Measurements from ENCODE around the gene TEX22.

The TEX22 gene

GRCh38 chr14:105397350-105397931 is 897 bp upstream of the TEX22 start:
- Mint-ChIP-seq H3K36me3 (ENCODE audit: low read depth) (peaks cover 43% of the 10 kb centered on the region), H3K27ac (no peak overlapping the region), H3K27me3 (ENCODE audit: low read depth, poor library complexity) (no peaks in the 10 kb centered on the region), H3K9me3 (peaks cover 40% of the 10 kb centered on the region), H3K4me1 (peaks cover 14% of the 10 kb centered on the region), H3K4me3 (peak overlapping the region; percentile 82)
- TF ChIP-seq CTCF (IDR thresholded peaks at IDR 0.05): no peak
- no peak for DNase-seq

- Mint-ChIP-seq H3K4me3 (peak overlapping the region; percentile 78), H3K27me3 (ENCODE audit: low read depth, poor library complexity) (no peaks in the 10 kb centered on the region), H3K36me3 (ENCODE audit: low read depth) (peaks cover 51% of the 10 kb centered on the region), H3K9me3 (peaks cover 54% of the 10 kb centered on the region), H3K27ac (no peak overlapping the region), H3K4me1 (peaks cover 14% of the 10 kb centered on the region)
- DNase-seq: no peak
- no peak for TF ChIP-seq CTCF (IDR thresholded peaks at IDR 0.05)
Observed at GRCh38 chr14:105398726-105399465, 558 bp downstream of the TEX22 start.

- Mint-ChIP-seq H3K27me3 (ENCODE audit: low read depth, poor library complexity) (peaks cover under 1% of the 10 kb centered on the region), H3K36me3 (ENCODE audit: low read depth) (peaks cover 57% of the 10 kb centered on the region), H3K4me1 (peaks cover 12% of the 10 kb centered on the region), H3K4me3 (peak overlapping the region; percentile 18), H3K9me3 (peaks cover 60% of the 10 kb centered on the region), H3K27ac (no peak overlapping the region)
- no peak for TF ChIP-seq CTCF (IDR thresholded peaks at IDR 0.05)
- no peak for DNase-seq
Observed at GRCh38 chr14:105399466-105399775, 1.1 kb downstream of the TEX22 start.

GRCh38 chr14:105400016-105400415 is 1.7 kb downstream of the TEX22 start:
- peaks cover 66% of the 10 kb centered on the region for H3K9me3 Mint-ChIP-seq
- no peak overlapping the region for H3K4me3 Mint-ChIP-seq
- peaks cover 62% of the 10 kb centered on the region for H3K36me3 Mint-ChIP-seq (ENCODE audit: low read depth)
- H3K27me3 Mint-ChIP-seq (ENCODE audit: low read depth, poor library complexity): peaks cover 6% of the 10 kb centered on the region
- no peak for TF ChIP-seq CTCF (IDR thresholded peaks at IDR 0.05)
- peaks cover 9% of the 10 kb centered on the region for H3K4me1 Mint-ChIP-seq
- DNase-seq: no peak
- no peak overlapping the region for H3K27ac Mint-ChIP-seq

- peaks cover 79% of the 10 kb centered on the region for H3K36me3 Mint-ChIP-seq (ENCODE audit: low read depth)
- no peak for DNase-seq
- H3K9me3 Mint-ChIP-seq: peaks cover 82% of the 10 kb centered on the region
- H3K4me3 Mint-ChIP-seq: no peak overlapping the region
- H3K27ac Mint-ChIP-seq: no peak overlapping the region
- no peak for TF ChIP-seq CTCF (IDR thresholded peaks at IDR 0.05)
- H3K27me3 Mint-ChIP-seq (ENCODE audit: low read depth, poor library complexity): peaks cover 13% of the 10 kb centered on the region
- H3K4me1 Mint-ChIP-seq: peaks cover 9% of the 10 kb centered on the region
Observed at GRCh38 chr14:105401699-105402098, 3.4 kb downstream of the TEX22 start.

GRCh38 chr14:105408592-105408991 is 10.3 kb downstream of the TEX22 start:
- no peak for TF ChIP-seq CTCF (IDR thresholded peaks at IDR 0.05)
- peaks cover 58% of the 10 kb centered on the region for H3K36me3 Mint-ChIP-seq (ENCODE audit: low read depth)
- no peak overlapping the region for H3K4me3 Mint-ChIP-seq
- no peak overlapping the region for H3K27ac Mint-ChIP-seq
- peaks cover 22% of the 10 kb centered on the region for H3K4me1 Mint-ChIP-seq
- H3K9me3 Mint-ChIP-seq: peaks cover 61% of the 10 kb centered on the region
- peaks cover 73% of the 10 kb centered on the region for H3K27me3 Mint-ChIP-seq (ENCODE audit: low read depth, poor library complexity)
- no peak for DNase-seq

Data from nephron progenitor cell (in vitro differentiated cells).